Posterior vena cava (tissue), 2 donors: ENCODE measurements around the gene MIER1. TPM values are rescaled to one million over a fixed set of nuclear protein-coding genes. Genes with fewer than 3 reads are reported as not detected.
"Not testable (repeated sequence)": the region's sequence is repeated elsewhere in the genome, so short reads cannot be mapped to it uniquely, and the experiment has no call there.

Source experiments
- DNase-seq: peaks from one replicate; pipeline ENCODE4 v3.0.0-alpha.2; 2020; ENCODE audit warnings: low spot score
- intact Hi-C, 2 donors: fragments of 100-400 bp; cut with DNase I; formaldehyde crosslinking; loops; one replicate each; pipeline versions ENCODE4 v1.14.1 to v1.14.2; 2022 to 2023
- long read RNA-seq, 2 donors: library from polyadenylated mRNA; unstranded; transcript quantifications; one replicate each; pipeline ENCODE4 v2.0.0, GENCODE V29; 2020 to 2021
- total RNA-seq, 2 donors: library from RNA; stranded (reverse); fragmentation: NEBNext Ultra II Directional; extraction: Animal tissue kit (Norgen Biotek cat#: 25700); gene quantifications; one replicate each; pipeline ENCODE4 v1.2.1, GENCODE V29; 2021
- donor health status: DM: yes; HTN: yes; CAD: no.
- donor health status: DM: yes; HTN: yes; CAD: no.

The MIER1 gene
- total RNA-seq: 10 to 100 TPM; 45.7 to 55.4 TPM
- long read RNA-seq, donor 1, full-length matches to known transcripts: 2 of 7 reads
- long read RNA-seq, donor 1, partial matches to known transcripts: 5 of 7 reads
- long read RNA-seq, donor 1, other reads (novel, unspliced or antisense): 0 of 7 reads
- long read RNA-seq, donor 2, full-length matches to known transcripts: 7 of 39 reads
- long read RNA-seq, donor 2, partial matches to known transcripts: 24 of 39 reads
- long read RNA-seq, donor 2, other reads (novel, unspliced or antisense): 8 of 39 reads

GRCh38 chr1:66924756-66925557 lies at the start of gene MIER1, which contains the start of gene DNAI4:
MIER1 (plus strand) TSS chr1:66924990; CDS start chr1:66925029, 39 bp downstream.
DNAI4 (minus strand) TSS chr1:66924856; CDS start chr1:66924831, 25 bp downstream.
- intact Hi-C loops: no loop called here
- DNase-seq: peak; percentile 100

DNA sequence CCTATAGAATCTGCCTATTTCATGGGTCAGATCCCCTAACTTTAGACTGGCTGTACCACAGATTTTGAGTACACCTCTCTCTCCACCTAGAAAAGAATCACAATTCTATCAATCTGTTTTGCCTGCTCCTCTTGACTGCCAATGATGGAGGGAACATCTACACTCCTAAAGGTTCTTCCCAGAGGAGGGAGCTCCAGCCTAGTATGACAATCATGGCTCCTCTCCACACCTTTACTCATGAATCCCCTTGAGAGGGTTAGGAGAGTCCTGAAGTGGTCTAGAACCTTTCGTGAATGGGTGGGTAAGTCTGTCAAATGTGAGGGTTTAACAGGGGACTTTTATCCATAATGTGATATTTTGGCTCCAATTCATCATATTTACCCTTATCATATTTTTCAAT lies 48.1 kb upstream of the MIER1 start:
- DNase-seq: no peak
- intact Hi-C loops: no loop called here

DNA sequence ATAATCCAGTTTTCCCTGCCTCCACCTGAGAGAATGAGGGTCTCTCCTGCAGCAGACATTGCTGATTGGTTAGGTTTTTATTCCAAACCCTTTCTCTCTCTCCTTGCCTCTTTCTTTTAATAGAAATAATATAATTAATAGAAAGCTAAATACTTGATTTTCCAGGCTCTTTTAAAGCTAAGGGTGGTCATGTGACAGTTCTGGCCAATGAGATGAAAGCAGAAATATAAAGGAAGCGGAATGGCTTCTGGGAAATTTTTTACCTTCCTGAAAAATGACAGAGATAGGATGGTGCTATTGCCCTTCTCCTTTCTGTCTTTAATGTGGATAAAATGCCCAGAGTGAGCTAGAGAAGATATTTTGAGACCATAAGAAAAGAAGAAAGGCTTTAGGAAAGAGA lies 35.8 kb upstream of the MIER1 start:
- intact Hi-C loops: no loop called here
- no peak for DNase-seq

DNA sequence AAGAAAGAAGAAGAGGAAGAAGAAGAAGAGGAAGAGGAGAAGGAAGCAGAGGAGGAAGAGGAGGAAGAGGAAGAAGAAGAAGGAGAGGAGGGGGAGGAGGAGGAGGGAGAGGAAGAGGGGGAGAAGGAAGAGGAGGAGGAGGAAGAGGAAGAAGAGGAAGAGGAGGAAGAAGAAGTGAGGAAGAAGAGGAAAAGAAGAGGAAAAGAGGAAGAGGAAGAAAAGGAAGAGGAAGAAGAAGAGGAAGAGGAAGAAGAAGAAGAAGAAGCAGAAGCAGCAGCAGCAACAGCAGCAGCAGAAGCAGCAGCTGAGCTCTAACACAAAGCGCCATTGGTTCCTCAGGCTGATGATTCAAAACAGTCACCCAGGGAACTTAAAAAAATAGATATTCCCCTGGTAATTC lies 34.2 kb upstream of the MIER1 start:
- intact Hi-C loops: no loop called here
- no peak for DNase-seq

GRCh38 chr1:66893712-66894111 lies 31.1 kb upstream of the MIER1 start:
- no peak for DNase-seq
- intact Hi-C loops: no loop called here

GRCh38 chr1:66915203-66915602 lies 9.6 kb upstream of the MIER1 start:
- DNase-seq, intact Hi-C loops: not testable (repeated sequence)

DNA sequence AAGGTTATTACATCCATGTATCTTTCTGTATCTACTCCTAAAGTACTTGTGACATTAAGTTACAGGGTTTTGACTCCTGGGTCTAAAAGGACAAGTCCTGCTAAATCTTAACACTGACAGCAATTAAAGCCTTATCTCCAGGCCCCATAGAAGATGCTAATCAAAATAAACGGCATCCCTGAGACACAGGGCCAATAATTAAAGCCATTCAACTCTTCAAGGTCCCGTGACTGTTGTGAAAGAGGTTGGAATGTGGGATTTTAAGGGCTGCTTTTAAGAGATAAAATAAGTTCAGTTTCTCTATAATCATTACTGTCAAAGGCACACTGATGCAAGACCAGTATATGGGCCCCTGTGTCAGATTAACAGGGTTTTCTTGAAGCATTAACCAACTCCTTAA lies 8.5 kb upstream of the MIER1 start:
- intact Hi-C loops: no loop called here
- no peak for DNase-seq

- intact Hi-C loops: no loop called here
- no peak for DNase-seq
Measured at GRCh38 chr1:66917476-66917875, 7.3 kb upstream of the MIER1 start.

- no peak for DNase-seq
- intact Hi-C loops: no loop called here
Measured at GRCh38 chr1:66919063-66919462, 5.7 kb upstream of the MIER1 start.

- no peak for DNase-seq
- intact Hi-C loops: no loop called here
Measured at GRCh38 chr1:66919828-66920227, 5.0 kb upstream of the MIER1 start.

DNA sequence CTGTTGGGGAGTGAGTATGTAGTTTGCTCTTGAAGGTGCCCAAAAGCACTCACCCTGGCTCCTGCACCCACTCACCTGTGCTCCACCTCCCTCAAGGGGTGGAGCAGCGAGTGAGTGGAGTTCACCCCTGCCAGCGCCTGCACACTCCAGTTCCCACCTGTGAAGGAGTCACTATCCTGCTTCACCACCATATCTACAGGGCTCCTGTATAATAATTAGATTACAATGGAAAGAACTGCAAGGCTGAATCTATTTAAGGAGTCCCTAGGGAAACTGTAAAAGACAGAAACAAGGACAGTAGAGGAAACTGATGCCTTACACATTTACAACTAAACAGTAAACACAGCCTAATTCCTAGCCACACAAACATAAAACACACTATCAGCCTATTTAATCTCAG lies 4.2 kb upstream of the MIER1 start:
- DNase-seq: no peak
- intact Hi-C loops: no loop called here

- intact Hi-C loops: no loop called here
- no peak for DNase-seq
Measured at GRCh38 chr1:66925558-66925910, 744 bp downstream of the MIER1 start.

- intact Hi-C loops: no loop called here
- DNase-seq: no peak
Measured at GRCh38 chr1:66925944-66926343, 1.2 kb downstream of the MIER1 start.

- intact Hi-C loops: no loop called here
- DNase-seq: no peak
Measured at GRCh38 chr1:66927528-66927927, 2.7 kb downstream of the MIER1 start.

DNA sequence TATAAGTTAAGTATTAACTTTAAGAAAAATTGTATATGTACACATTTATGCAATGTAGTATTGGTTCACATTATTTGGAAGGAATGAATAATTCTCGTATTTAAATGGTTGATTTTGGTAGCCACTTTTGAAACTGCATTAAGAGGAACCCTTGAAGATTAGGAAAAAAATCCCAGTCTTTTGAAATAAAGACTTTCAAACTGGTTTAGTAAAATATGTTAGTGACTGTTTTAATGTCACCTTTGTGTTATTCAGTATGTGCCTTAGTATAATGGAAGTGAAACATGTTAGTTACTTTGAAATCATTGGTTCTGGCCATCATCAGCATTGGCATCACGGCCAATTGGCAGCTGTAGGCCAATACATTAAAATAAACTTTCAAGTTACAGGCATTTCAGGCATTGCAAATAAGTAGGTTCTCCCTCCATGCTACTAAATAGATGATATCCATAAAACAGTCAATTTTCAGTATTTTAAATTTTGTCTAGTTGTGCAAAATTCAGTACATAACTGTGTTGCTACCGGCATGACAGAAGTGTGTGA lies 4.4 kb downstream of the MIER1 start:
- no peak for DNase-seq
- intact Hi-C loops: no loop called here

DNA sequence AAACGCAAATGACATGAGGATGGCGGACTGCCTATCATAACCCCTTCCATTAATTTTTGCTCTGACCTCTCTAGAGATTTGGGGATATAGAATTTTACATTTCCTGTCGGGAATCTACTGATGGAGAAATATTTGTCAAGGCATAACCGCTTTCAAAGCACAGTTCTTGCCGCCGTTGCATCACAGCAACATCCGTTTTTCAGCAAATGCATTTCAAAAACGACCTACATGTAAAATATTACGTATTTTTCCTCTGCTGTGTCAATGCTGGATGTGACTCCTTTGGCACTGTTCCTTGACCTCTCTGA lies 4.9 kb downstream of the MIER1 start:
- intact Hi-C loops: no loop called here
- DNase-seq: no peak

DNA sequence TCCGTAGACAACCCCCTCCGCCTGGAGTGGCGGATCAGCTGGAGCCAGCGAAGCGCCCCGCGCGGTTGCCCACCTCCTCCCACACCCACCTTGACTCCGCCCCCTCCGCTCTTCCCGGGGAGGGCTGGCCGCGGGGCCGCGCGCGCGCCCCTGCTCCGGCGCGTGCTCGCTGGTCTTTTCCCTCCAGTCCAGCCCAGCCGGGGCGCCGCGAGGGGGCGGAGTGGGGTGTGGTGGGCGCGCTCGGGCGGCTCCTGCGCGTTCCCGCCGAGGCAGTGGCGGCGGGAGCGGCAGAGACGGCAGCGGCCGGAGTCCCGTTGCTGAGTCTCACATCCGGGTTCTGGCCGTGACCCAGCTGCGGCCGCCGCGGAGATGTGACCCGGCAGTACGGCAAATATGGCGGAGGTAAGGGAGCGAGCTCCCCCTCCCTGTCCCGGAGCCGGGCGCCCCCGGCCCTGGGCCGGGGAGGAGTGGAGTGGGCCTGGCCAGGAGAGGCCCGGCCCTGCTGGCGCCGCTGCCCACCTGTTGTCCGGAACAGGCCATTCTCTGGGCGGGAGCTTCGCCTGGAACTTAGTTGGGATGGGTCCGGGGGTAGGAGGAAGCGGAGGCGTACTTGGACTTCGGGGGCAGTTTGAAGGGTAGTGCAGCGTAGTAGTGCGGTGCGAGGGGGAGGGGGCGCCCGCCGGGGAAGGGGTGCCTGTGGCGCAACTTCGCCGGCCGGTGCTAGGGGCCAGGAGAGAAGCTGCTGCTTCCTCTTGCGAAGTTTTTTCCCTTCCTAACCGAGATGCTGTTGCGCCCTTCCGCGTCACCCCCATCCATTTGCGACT lies 5.4 kb downstream of the MIER1 start:
- DNase-seq: peak; percentile 99
- intact Hi-C loops: no loop called here

DNA sequence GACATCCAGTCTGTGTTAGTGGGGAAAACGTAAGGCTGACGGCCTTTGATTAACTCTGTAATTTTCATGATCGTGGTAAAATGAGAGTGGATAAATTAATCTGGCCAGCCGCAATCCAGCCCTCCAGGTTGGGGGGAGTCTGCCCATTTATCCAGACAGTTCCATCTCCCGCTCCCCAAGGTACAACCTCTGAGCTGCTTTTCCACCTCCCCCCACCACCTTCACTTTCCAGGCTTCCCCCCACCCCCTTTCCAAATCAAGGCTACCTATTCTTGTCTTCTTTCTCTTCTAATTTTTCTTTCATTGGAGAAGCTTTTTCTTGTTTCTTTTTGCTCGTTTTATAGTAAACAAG lies 6.0 kb downstream of the MIER1 start:
- intact Hi-C loops: no loop called here
- no peak for DNase-seq

- intact Hi-C loops: no loop called here
Measured at GRCh38 chr1:66931590-66931989, 6.8 kb downstream of the MIER1 start.

DNA sequence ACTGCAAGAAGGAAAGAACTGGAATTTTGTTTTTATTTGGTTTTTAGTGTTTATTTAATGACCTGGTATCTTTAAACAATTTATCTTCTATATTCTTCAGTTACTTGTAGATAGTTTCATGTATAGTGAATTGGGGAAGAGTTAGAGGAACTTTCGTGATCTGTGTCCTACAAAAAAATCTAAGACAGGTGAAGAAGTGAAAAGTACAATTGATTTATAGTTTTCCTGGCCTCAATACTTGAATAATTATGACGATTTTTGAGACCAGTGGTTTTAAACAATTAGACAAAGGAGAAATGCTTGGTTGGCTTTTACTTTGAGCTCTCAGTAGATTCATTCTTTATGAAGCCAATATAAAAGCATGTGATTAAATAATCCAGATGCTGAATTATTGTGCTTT lies 7.5 kb downstream of the MIER1 start:
- intact Hi-C loops: no loop called here
- DNase-seq: no peak

More at GRCh38 chr1:66931590-66931989, 6.8 kb downstream of the MIER1 start:
- no peak for DNase-seq
